Measurements from ENCODE around the gene ERN1.

The ERN1 gene

DNA sequence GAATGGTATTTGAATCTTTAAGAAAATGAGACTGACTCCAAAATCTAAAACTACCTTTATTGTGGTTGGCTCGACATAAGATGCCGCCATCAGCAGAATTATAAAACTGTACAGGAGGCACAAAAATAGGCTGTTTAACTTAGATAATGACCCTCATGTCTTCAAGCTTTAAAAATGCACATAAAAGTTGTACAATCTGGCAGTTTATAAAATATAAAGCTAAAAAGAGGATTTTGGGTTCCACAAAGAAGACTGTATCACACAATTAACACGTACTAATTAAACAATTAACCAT, 90.9 kb downstream of the ERN1 start:
- no peak for DNase-seq (ENCODE audit: low read depth, low spot score)
- H3K27me3 ChIP-seq (ENCODE audit: control insufficient read depth, insufficient read depth, low read length): no peaks in the 10 kb centered on the region

GRCh38 chr17:64038331-64039105, 91.4 kb downstream of the ERN1 start:
- Histone ChIP-seq H3K9me3 (ENCODE audit: control insufficient read depth, insufficient read depth, low read length) (no peaks in the 10 kb centered on the region), H3K27me3 (ENCODE audit: control insufficient read depth, insufficient read depth, low read length) (no peaks in the 10 kb centered on the region), H3K27ac (ENCODE audit: low read length) (no peak overlapping the region), H3K4me3 (ENCODE audit: low read length) (no peak overlapping the region), H3K4me1 (ENCODE audit: control insufficient read depth, insufficient read depth, low read length) (no peaks in the 10 kb centered on the region), H3K36me3 (ENCODE audit: control insufficient read depth, insufficient read depth, low read length) (no peaks in the 10 kb centered on the region)
- no peak for DNase-seq (ENCODE audit: low read depth, low spot score)
- no CpG with 5 or more reads among the region's 16 CpGs for WGBS (ENCODE audit: insufficient coverage, insufficient read length)

More for the DNA sequence above, 90.9 kb downstream of the ERN1 start:
- Histone ChIP-seq H3K9me3 (ENCODE audit: control insufficient read depth, insufficient read depth, low read length) (no peaks in the 10 kb centered on the region), H3K4me1 (ENCODE audit: control insufficient read depth, insufficient read depth, low read length) (no peaks in the 10 kb centered on the region), H3K4me3 (ENCODE audit: low read length) (no peak overlapping the region), H3K27ac (ENCODE audit: low read length) (no peak overlapping the region), H3K36me3 (ENCODE audit: control insufficient read depth, insufficient read depth, low read length) (no peaks in the 10 kb centered on the region)
- WGBS (ENCODE audit: insufficient coverage, insufficient read length): 100% methylated on average over 1 of the region's 3 CpGs

DNA sequence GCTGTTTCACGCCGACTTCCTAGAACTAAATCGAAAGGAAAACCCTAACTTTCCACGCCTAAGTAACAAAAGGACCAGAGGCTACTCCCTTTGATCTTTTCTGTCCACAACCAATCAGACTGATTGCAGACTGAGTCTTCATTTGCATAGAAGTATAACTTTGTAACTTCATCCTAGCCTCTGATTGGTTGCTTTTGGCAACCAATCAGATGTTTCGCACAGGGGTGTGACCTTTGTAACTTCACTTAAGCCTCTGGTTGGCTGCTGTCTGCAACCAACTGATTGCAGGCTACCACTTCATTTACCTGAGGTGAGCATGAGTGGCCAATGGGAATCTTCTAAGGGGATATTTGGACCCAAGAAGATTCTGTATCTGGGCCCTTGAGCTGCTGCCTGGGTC, 92.1 kb downstream of the ERN1 start:
- H3K9me3 ChIP-seq (ENCODE audit: control insufficient read depth, insufficient read depth, low read length): no peaks in the 10 kb centered on the region
- no peak overlapping the region for H3K27ac ChIP-seq (ENCODE audit: low read length)

GRCh38 chr17:64037180-64037579, 92.8 kb downstream of the ERN1 start:
- Histone ChIP-seq H3K27ac (ENCODE audit: low read length) (no peak overlapping the region), H3K9me3 (ENCODE audit: control insufficient read depth, insufficient read depth, low read length) (no peaks in the 10 kb centered on the region), H3K27me3 (ENCODE audit: control insufficient read depth, insufficient read depth, low read length) (no peaks in the 10 kb centered on the region), H3K36me3 (ENCODE audit: control insufficient read depth, insufficient read depth, low read length) (no peaks in the 10 kb centered on the region), H3K4me3 (ENCODE audit: low read length) (no peak overlapping the region), H3K4me1 (ENCODE audit: control insufficient read depth, insufficient read depth, low read length) (no peaks in the 10 kb centered on the region)
- no CpG with 5 or more reads among the region's 6 CpGs for WGBS (ENCODE audit: insufficient coverage, insufficient read length)
- DNase-seq (ENCODE audit: low read depth, low spot score): no peak

More for the DNA sequence above, 92.1 kb downstream of the ERN1 start:
- no CpG with 5 or more reads among the region's 5 CpGs for WGBS (ENCODE audit: insufficient coverage, insufficient read length)
- no peak for DNase-seq (ENCODE audit: low read depth, low spot score)
- H3K36me3 ChIP-seq (ENCODE audit: control insufficient read depth, insufficient read depth, low read length): no peaks in the 10 kb centered on the region
- H3K27me3 ChIP-seq (ENCODE audit: control insufficient read depth, insufficient read depth, low read length): no peaks in the 10 kb centered on the region
- H3K4me1 ChIP-seq (ENCODE audit: control insufficient read depth, insufficient read depth, low read length): no peaks in the 10 kb centered on the region
- H3K4me3 ChIP-seq (ENCODE audit: low read length): no peak overlapping the region

GRCh38 chr17:64036198-64036922, 93.6 kb downstream of the ERN1 start:
- Histone ChIP-seq H3K36me3 (ENCODE audit: control insufficient read depth, insufficient read depth, low read length) (no peaks in the 10 kb centered on the region), H3K4me1 (ENCODE audit: control insufficient read depth, insufficient read depth, low read length) (no peaks in the 10 kb centered on the region)
- peak; percentile 58 for DNase-seq (ENCODE audit: low read depth, low spot score)

DNA sequence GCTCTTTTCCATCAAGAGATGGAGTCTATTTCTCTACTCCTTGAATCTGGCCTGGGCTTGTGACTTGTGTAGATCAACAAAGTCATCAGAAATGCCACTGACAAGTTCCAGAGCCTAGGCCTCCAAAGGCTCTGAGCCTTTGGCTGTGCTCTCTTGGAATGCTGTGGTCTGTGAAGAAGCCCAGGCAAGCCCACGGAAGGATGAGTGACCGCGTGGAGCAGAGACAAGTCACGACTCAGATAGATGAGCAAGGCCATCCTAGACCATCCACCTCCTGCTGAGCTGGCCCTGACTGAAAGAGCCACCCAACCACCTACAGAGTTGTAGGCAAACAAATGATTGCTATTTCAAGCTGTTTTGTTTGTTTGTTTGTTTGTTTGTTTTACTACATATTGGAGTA, 97.9 kb downstream of the ERN1 start:
- WGBS (ENCODE audit: insufficient coverage, insufficient read length): no CpG with 5 or more reads among the region's 4 CpGs

More at GRCh38 chr17:64036198-64036922, 93.6 kb downstream of the ERN1 start:
- Histone ChIP-seq H3K27ac (ENCODE audit: low read length) (no peak overlapping the region), H3K9me3 (ENCODE audit: control insufficient read depth, insufficient read depth, low read length) (no peaks in the 10 kb centered on the region), H3K4me3 (ENCODE audit: low read length) (no peak overlapping the region), H3K27me3 (ENCODE audit: control insufficient read depth, insufficient read depth, low read length) (no peaks in the 10 kb centered on the region)
- WGBS (ENCODE audit: insufficient coverage, insufficient read length): no CpG with 5 or more reads among the region's 14 CpGs

GRCh38 chr17:64028874-64029464, 101.0 kb downstream of the ERN1 start:
- Histone ChIP-seq H3K27ac (ENCODE audit: low read length) (no peak overlapping the region), H3K9me3 (ENCODE audit: control insufficient read depth, insufficient read depth, low read length) (no peaks in the 10 kb centered on the region), H3K27me3 (ENCODE audit: control insufficient read depth, insufficient read depth, low read length) (no peaks in the 10 kb centered on the region), H3K4me3 (ENCODE audit: low read length) (no peak overlapping the region), H3K4me1 (ENCODE audit: control insufficient read depth, insufficient read depth, low read length) (no peaks in the 10 kb centered on the region), H3K36me3 (ENCODE audit: control insufficient read depth, insufficient read depth, low read length) (no peaks in the 10 kb centered on the region)
- DNase-seq (ENCODE audit: low read depth, low spot score): peak; percentile 35
- no CpG with 5 or more reads among the region's 3 CpGs for WGBS (ENCODE audit: insufficient coverage, insufficient read length)

More for the DNA sequence above, 97.9 kb downstream of the ERN1 start:
- Histone ChIP-seq H3K36me3 (ENCODE audit: control insufficient read depth, insufficient read depth, low read length) (no peaks in the 10 kb centered on the region), H3K27ac (ENCODE audit: low read length) (no peak overlapping the region), H3K9me3 (ENCODE audit: control insufficient read depth, insufficient read depth, low read length) (no peaks in the 10 kb centered on the region), H3K27me3 (ENCODE audit: control insufficient read depth, insufficient read depth, low read length) (no peaks in the 10 kb centered on the region), H3K4me1 (ENCODE audit: control insufficient read depth, insufficient read depth, low read length) (no peaks in the 10 kb centered on the region), H3K4me3 (ENCODE audit: low read length) (no peak overlapping the region)
- no peak for DNase-seq (ENCODE audit: low read depth, low spot score)

DNA sequence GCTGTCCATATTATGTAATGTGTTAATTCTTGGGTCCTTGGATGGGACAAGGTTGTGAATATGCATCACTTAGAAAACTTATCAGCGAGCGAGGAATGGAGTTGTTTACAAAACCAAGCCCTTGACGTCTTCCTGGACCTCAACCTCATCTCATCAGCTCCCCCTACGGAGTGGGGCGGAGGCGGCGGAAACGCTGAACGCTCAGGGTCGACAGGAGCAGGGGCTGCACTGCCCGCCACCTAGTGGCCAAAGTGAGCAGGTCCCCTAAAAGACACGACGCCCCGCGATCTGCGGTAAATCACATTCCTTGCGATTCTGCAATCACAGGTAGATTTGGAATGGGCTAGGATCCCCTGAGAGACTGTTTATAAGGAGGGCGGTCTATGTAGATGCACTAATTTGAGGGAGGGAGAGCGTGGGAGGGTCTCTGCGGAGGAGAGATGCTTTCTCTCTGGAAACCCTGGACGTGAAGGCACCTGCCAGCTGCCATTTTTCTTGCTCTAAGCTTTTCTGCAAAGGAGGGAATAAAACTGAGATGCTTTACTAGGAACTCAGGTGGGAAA, 104.1 kb downstream of the ERN1 start:
- Histone ChIP-seq H3K4me3 (ENCODE audit: low read length) (no peak overlapping the region), H3K27ac (ENCODE audit: low read length) (no peak overlapping the region), H3K4me1 (ENCODE audit: control insufficient read depth, insufficient read depth, low read length) (no peaks in the 10 kb centered on the region), H3K27me3 (ENCODE audit: control insufficient read depth, insufficient read depth, low read length) (no peaks in the 10 kb centered on the region), H3K36me3 (ENCODE audit: control insufficient read depth, insufficient read depth, low read length) (no peaks in the 10 kb centered on the region), H3K9me3 (ENCODE audit: control insufficient read depth, insufficient read depth, low read length) (no peaks in the 10 kb centered on the region)
- WGBS (ENCODE audit: insufficient coverage, insufficient read length): no CpG with 5 or more reads among the region's 21 CpGs
- peak; percentile 87 for DNase-seq (ENCODE audit: low read depth, low spot score)

GRCh38 chr17:64024781-64025731, 104.9 kb downstream of the ERN1 start:
- Histone ChIP-seq H3K4me1 (ENCODE audit: control insufficient read depth, insufficient read depth, low read length) (no peaks in the 10 kb centered on the region), H3K27ac (ENCODE audit: low read length) (no peak overlapping the region), H3K4me3 (ENCODE audit: low read length) (no peak overlapping the region), H3K9me3 (ENCODE audit: control insufficient read depth, insufficient read depth, low read length) (no peaks in the 10 kb centered on the region), H3K36me3 (ENCODE audit: control insufficient read depth, insufficient read depth, low read length) (no peaks in the 10 kb centered on the region), H3K27me3 (ENCODE audit: control insufficient read depth, insufficient read depth, low read length) (no peaks in the 10 kb centered on the region)
- WGBS (ENCODE audit: insufficient coverage, insufficient read length): no CpG with 5 or more reads among the region's 19 CpGs
- DNase-seq (ENCODE audit: low read depth, low spot score): no peak
